GM20000 (cell line): ENCODE data around the gene CSNK2A2.

Experiments used
- DNase-seq: peaks from one replicate; pipeline ENCODE4 v3.0.0; 2012; ENCODE audit warnings: low spot score
- TF ChIP-seq, protein P1 (sequence below): IDR thresholded peaks from 2 replicates; pipeline ENCODE4 v1.5.1; 2012; ENCODE audit warnings: mild to moderate bottlenecking, control low read depth; ENCODE audit errors: extremely low read depth, missing control alignments

Gene CSNK2A2

DNA sequence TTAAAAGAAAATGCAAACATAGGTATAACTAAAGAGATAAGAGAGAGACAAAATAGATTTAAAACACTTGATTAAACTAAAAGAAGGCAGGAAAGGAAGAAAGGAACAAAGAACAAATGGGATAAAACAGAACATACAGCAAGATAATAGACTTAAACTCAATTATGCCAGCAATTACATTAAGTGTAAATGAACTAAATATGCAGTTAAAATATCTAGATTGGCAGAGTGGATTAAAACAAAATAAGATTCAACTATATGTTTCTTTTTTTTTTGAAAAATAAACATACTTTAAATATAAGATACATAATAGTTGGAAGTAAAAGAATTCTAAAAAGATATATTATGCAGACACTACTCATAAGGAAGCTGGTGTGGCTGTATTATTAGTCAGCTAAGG is 59.1 kb downstream of the CSNK2A2 start:
- TF ChIP-seq, protein P1, sequence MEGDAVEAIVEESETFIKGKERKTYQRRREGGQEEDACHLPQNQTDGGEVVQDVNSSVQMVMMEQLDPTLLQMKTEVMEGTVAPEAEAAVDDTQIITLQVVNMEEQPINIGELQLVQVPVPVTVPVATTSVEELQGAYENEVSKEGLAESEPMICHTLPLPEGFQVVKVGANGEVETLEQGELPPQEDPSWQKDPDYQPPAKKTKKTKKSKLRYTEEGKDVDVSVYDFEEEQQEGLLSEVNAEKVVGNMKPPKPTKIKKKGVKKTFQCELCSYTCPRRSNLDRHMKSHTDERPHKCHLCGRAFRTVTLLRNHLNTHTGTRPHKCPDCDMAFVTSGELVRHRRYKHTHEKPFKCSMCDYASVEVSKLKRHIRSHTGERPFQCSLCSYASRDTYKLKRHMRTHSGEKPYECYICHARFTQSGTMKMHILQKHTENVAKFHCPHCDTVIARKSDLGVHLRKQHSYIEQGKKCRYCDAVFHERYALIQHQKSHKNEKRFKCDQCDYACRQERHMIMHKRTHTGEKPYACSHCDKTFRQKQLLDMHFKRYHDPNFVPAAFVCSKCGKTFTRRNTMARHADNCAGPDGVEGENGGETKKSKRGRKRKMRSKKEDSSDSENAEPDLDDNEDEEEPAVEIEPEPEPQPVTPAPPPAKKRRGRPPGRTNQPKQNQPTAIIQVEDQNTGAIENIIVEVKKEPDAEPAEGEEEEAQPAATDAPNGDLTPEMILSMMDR: no peak
- no peak for DNase-seq

DNA sequence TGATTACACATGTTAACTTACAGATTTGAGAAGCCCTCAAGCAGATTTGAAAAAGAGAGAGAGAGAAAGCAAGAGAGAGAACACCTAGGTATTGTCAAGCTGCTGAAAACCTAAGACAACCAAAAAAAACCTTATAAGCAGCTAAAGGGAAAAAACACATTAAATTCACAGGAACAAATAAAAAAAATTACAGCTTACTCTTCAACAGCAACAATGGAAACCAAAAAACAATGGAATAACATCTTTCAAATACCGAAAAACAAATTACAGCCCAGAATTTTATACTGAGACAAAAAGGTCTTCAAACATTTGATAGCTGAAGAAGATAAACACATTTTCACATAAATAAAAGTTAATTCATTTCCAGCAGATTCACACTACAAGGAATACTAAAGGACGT is 60.3 kb downstream of the CSNK2A2 start:
- TF ChIP-seq, protein P1: no peak
- no peak for DNase-seq

GRCh38 chr16:58129097-58129936 is 68.6 kb downstream of the CSNK2A2 start, which contains the start of gene CFAP20:
Gene CFAP20 (minus strand): TSS chr16:58129381. CDS start chr16:58129115, 266 bp downstream.
- DNase-seq: peak; percentile 92
- TF ChIP-seq, protein P1: no peak

DNA sequence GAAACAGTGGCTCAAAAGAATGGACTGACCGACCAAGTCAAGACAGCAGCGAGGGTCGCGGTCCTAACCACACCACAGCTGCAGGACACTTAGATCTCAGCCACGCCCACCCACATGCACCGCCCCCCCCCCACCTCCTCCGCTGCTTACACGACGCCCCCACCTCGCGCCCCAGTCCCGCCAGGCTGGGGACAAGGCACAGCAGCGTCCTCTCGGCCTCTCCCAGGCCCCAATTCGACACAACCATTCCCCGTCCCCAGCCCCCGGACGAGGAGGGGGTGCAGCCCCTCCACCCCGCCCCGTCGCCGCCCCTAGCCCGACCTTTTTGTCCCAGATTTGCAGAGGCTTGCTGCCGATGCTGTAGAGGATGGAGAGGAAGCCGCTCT is 69.2 kb downstream of the CSNK2A2 start:
- DNase-seq: peak; percentile 22

DNA sequence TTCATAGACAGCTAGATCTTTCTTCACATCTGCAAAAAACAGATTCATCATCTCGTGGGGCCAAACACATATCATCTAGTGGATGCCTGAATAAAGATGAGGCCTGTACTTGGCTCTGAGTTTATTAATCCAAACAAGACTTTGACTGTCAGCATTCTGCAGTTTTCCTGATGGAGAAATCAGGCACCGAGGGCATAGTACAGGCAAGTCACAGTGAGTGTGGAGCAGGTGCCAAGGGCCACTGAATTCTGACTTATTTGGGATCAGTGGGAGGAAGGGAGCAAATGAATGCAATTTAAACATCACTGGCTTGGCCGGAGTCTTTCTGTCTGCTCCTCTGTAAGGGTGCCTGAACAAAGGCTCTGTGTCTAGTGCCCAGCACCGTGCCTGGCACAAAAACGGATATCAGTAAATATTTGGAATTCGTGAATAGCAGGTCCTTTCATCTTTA is 69.7 kb downstream of the CSNK2A2 start:
- TF ChIP-seq, protein P1: no peak
- no peak for DNase-seq

More for the DNA sequence above, 69.2 kb downstream of the CSNK2A2 start:
- TF ChIP-seq, protein P1: no peak

DNA sequence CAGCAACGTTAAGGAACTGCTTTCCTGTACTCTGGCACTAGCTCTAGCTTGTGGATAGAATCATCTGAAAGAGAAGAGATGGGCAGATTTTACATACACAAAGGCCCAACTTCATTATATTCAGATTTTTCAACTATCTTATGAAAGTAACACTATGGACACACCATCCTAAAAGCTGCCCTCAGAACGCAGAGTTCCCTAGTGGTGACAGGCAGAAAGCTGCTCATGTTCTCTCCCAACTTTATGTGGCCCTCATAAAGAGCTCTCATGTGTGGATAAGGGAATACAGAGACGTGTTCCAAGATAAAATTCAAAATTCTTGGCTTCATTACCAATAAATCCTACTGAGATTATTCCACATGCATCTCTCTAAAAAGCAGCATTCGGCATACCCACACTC is 70.3 kb downstream of the CSNK2A2 start:
- no peak for DNase-seq
- TF ChIP-seq, protein P1: no peak

DNA sequence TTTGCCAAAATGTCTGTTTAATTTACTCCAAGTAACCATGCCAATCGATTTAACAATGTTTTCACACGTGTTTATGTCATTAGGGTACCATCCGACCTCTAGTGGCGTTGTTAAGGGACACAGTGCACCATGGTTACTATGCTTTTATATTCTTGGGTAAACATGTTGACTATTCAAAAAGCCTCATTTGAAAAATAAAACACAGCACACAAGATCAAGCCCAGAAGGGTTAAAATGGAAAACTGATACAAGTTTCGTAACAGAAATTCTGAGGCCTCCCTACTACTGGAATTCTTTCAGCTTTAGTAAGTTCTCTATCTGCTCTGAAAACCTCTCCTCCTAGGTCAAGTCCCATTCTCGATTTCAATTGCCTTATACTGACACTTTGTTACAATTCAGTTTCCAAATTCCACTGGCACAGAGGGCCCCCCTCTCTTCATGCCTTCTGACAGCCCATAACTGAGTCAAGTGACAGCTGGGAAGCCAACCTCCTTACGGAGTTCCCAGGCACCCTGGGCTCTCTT is 70.8 kb downstream of the CSNK2A2 start:
- TF ChIP-seq, protein P1: peak; percentile 10
- no peak for DNase-seq
